ENCODE data around the gene HMCN1.

HMCN1 gene

DNA sequence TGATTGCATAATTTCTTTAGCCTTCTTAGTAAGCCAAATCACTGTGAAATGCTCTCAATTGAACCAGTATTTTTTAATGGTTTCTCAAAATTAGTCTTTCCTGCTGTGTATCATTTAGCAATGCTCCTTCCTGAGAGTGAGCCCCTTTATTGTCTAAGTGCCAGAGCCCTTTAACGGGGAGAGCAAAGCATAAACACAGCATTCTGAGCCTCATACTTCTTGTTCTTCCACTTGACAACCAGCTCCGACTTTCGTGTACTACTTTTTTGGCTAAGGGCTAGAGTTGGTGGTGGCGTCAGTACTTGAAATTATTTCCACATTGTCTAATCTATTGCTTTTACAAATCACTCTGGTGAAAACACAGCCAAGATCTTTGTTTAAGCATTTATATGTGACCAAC is 341.8 kb downstream of the HMCN1 start:
- no peak overlapping the region for H3K27ac ChIP-seq (ENCODE audit: low read depth, low read length)
- no peaks in the 10 kb centered on the region for H3K79me2 ChIP-seq (ENCODE audit: control insufficient read depth, low read length)
- H3K9me2 ChIP-seq (replicated peaks; ENCODE audit: control insufficient read depth, low read length), result no peaks in the 10 kb centered on the region
- TF ChIP-seq EZH2phosphoT487 (IDR thresholded peaks at IDR 0.05; ENCODE audit: borderline replicate concordance, low read length), result no peak
- TF ChIP-seq, protein P1, sequence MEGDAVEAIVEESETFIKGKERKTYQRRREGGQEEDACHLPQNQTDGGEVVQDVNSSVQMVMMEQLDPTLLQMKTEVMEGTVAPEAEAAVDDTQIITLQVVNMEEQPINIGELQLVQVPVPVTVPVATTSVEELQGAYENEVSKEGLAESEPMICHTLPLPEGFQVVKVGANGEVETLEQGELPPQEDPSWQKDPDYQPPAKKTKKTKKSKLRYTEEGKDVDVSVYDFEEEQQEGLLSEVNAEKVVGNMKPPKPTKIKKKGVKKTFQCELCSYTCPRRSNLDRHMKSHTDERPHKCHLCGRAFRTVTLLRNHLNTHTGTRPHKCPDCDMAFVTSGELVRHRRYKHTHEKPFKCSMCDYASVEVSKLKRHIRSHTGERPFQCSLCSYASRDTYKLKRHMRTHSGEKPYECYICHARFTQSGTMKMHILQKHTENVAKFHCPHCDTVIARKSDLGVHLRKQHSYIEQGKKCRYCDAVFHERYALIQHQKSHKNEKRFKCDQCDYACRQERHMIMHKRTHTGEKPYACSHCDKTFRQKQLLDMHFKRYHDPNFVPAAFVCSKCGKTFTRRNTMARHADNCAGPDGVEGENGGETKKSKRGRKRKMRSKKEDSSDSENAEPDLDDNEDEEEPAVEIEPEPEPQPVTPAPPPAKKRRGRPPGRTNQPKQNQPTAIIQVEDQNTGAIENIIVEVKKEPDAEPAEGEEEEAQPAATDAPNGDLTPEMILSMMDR (IDR thresholded peaks at IDR 0.05; ENCODE audit: low read depth, low read length, poor library complexity, severe bottlenecking), result no peak
- H4K20me1 ChIP-seq (ENCODE audit: control insufficient read depth, insufficient read depth, low read depth, low read length), result no peaks in the 10 kb centered on the region
- H3K4me1 ChIP-seq (ENCODE audit: control insufficient read depth, low read length), result no peaks in the 10 kb centered on the region
- no peak overlapping the region for H3K4me3 ChIP-seq (ENCODE audit: low read length)
- H3K36me3 ChIP-seq (ENCODE audit: control insufficient read depth, low read length), result no peaks in the 10 kb centered on the region
- H3K4me2 ChIP-seq (ENCODE audit: low read length), result no peak overlapping the region
- no peaks in the 10 kb centered on the region for H3K27me3 ChIP-seq (ENCODE audit: control insufficient read depth, low read length)
- no peaks in the 10 kb centered on the region for H3F3A ChIP-seq (ENCODE audit: control insufficient read depth, insufficient read depth)
- H3K9me3 ChIP-seq (ENCODE audit: control insufficient read depth, insufficient read depth, low read length), result no peaks in the 10 kb centered on the region

DNA sequence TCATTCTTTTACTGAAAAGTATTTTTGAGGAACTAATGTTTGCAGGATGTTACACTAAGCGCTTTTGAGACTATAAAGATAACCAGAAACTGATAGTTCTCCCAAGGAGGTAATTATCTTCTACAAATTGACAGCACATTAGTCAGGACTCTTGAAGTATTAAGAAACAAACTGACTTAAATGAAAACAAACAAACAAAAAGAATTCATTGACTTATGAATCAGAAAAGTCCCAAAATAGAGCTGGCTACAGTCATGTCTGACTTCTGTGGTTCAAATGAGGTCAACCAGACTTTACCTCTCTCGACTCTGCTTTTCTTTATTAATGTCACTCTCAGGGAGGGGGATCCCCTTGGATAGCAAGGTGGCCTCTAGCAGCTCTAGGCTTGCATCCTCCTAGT is 344.1 kb downstream of the HMCN1 start:
- Histone ChIP-seq H3K27me3 (ENCODE audit: control insufficient read depth, low read length) (no peaks in the 10 kb centered on the region), H3K79me2 (ENCODE audit: control insufficient read depth, low read length) (no peaks in the 10 kb centered on the region), H3K4me3 (ENCODE audit: low read length) (no peak overlapping the region), H3K4me1 (ENCODE audit: control insufficient read depth, low read length) (peaks cover 6% of the 10 kb centered on the region), H3K9me3 (ENCODE audit: control insufficient read depth, insufficient read depth, low read length) (no peaks in the 10 kb centered on the region), H3F3A (ENCODE audit: control insufficient read depth, insufficient read depth) (0 out of 2 replicates have a peak, but pooled peaks cover 3% of the 10 kb centered on the region), H3K36me3 (ENCODE audit: control insufficient read depth, low read length) (no peaks in the 10 kb centered on the region), H3K4me2 (ENCODE audit: low read length) (no peak overlapping the region), H4K20me1 (ENCODE audit: control insufficient read depth, insufficient read depth, low read depth, low read length) (no peaks in the 10 kb centered on the region), H3K27ac (ENCODE audit: low read depth, low read length) (no peak overlapping the region), H3K9me2 (replicated peaks; ENCODE audit: control insufficient read depth, low read length) (no peaks in the 10 kb centered on the region)
- TF ChIP-seq, protein P1 (IDR thresholded peaks at IDR 0.05; ENCODE audit: low read depth, low read length, poor library complexity, severe bottlenecking), result no peak
- TF ChIP-seq EZH2phosphoT487 (IDR thresholded peaks at IDR 0.05; ENCODE audit: borderline replicate concordance, low read length), result no peak

DNA sequence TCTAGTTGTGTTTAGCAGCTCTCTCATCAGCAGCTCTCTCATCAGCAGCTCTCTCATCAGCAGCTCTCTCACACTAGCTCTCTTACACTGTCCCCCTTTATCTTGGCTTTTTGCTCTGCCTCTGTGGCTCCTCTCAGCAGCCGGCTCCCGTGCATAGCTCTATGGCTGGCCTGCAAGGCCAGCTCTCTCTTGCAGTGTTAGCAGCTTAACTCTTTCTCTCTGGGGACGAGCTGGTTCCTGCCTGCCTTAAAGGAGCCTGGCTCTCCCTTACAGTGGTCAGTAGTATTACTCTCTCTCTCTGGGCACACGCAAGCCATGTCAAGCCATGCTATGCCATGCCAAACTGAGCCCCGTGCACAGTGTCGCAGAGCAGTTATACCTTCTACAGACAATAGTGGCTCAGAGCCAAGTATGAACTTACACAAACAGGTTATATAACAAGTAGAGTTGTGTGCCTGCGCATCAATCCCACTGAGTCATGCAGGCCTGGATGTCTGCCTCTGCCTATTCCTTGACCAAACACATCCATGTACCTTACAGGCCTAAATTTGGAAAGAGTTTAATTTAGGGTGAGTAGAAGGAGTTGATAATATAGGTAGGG is 345.0 kb downstream of the HMCN1 start:
- TF ChIP-seq, protein P1 (IDR thresholded peaks at IDR 0.05; ENCODE audit: low read depth, low read length, poor library complexity, severe bottlenecking), result no peak
- no peak for TF ChIP-seq EZH2phosphoT487 (IDR thresholded peaks at IDR 0.05; ENCODE audit: borderline replicate concordance, low read length)
- no peaks in the 10 kb centered on the region for H3K9me2 ChIP-seq (replicated peaks; ENCODE audit: control insufficient read depth, low read length)
- H3K27me3 ChIP-seq (ENCODE audit: control insufficient read depth, low read length), result no peaks in the 10 kb centered on the region
- no peak overlapping the region for H3K27ac ChIP-seq (ENCODE audit: low read depth, low read length)
- no peak overlapping the region for H3K4me2 ChIP-seq (ENCODE audit: low read length)
- H3K4me3 ChIP-seq (ENCODE audit: low read length), result no peak overlapping the region
- peaks cover 6% of the 10 kb centered on the region for H3K4me1 ChIP-seq (ENCODE audit: control insufficient read depth, low read length)
- H3K79me2 ChIP-seq (ENCODE audit: control insufficient read depth, low read length), result no peaks in the 10 kb centered on the region
- H3F3A ChIP-seq (ENCODE audit: control insufficient read depth, insufficient read depth), result 0 out of 2 replicates have a peak, but pooled peaks cover 3% of the 10 kb centered on the region
- H4K20me1 ChIP-seq (ENCODE audit: control insufficient read depth, insufficient read depth, low read depth, low read length), result no peaks in the 10 kb centered on the region
- H3K9me3 ChIP-seq (ENCODE audit: control insufficient read depth, insufficient read depth, low read length), result no peaks in the 10 kb centered on the region
- no peaks in the 10 kb centered on the region for H3K36me3 ChIP-seq (ENCODE audit: control insufficient read depth, low read length)

All from DOHH2 (cell line).